ENCODE results near the gene OTOR.

The OTOR gene

GRCh38 chr20:16711661-16712258 is 36.4 kb upstream of the OTOR start:
- H3K4ac ChIP-seq (ENCODE audit: low read depth in 1 of 2, low read length in 2 of 2), result no peak overlapping the region
- no peaks in the 10 kb centered on the region for H3K9me3 ChIP-seq (ENCODE audit: control insufficient read depth, low read length)
- no peak overlapping the region for H3K18ac ChIP-seq (ENCODE audit: low read depth in 1 of 2, low read length in 2 of 2)
- H4K91ac ChIP-seq (ENCODE audit: low read length), result no peak overlapping the region
- H3K4me1 ChIP-seq (ENCODE audit: control insufficient read depth, insufficient read depth, low read depth, low read length), result no peaks in the 10 kb centered on the region
- no peak overlapping the region for H3K4me3 ChIP-seq (ENCODE audit: insufficient read depth in 1 of 2, low read depth in 1 of 2, low read length in 2 of 2)
- H3K79me1 ChIP-seq (replicated peaks; ENCODE audit: low read length, poor library complexity, severe bottlenecking), result no peaks in the 10 kb centered on the region
- H3K27ac ChIP-seq (ENCODE audit: low read length, poor library complexity, severe bottlenecking), result no peak overlapping the region
- no peak overlapping the region for H2AK5ac ChIP-seq (ENCODE audit: low read length, severe bottlenecking)
- H3K23ac ChIP-seq (ENCODE audit: low read length in 2 of 2), result no peak overlapping the region
- no peak overlapping the region for H3K4me2 ChIP-seq (ENCODE audit: low read length, poor library complexity, severe bottlenecking)
- no peak for DNase-seq
- no peak overlapping the region for H2AFZ ChIP-seq (ENCODE audit: low read depth, low read length)
- no peak overlapping the region for H4K8ac ChIP-seq (ENCODE audit: low read length)
- H3K14ac ChIP-seq (ENCODE audit: low read length in 2 of 2), result no peak overlapping the region
- no peak overlapping the region for H2BK15ac ChIP-seq (ENCODE audit: low read depth, poor library complexity, severe bottlenecking)
- H2BK5ac ChIP-seq (ENCODE audit: low read depth, low read length, poor library complexity, severe bottlenecking), result no peak overlapping the region
- 85% methylated on average over 3 of the region's 4 CpGs for WGBS
- no peaks in the 10 kb centered on the region for H3K36me3 ChIP-seq (ENCODE audit: control insufficient read depth in 1 of 2, insufficient read depth in 2 of 2, low read depth in 1 of 2, low read length in 2 of 2)
- no peak overlapping the region for H2BK12ac ChIP-seq (ENCODE audit: low read length in 2 of 2)
- H3K27me3 ChIP-seq (ENCODE audit: control insufficient read depth in 1 of 2, insufficient read depth in 1 of 2, low read length in 2 of 2), result peaks cover 15 to 17% of the 10 kb centered on the region in 2 experiments
- no peak overlapping the region for H3K9ac ChIP-seq (ENCODE audit: low read length)
- H2BK120ac ChIP-seq (ENCODE audit: low read depth, low read length), result no peak overlapping the region

- Histone ChIP-seq H3K9ac (ENCODE audit: low read length) (no peak overlapping the region), H3K79me1 (replicated peaks; ENCODE audit: low read length, poor library complexity, severe bottlenecking) (no peaks in the 10 kb centered on the region), H3K27me3 (ENCODE audit: control insufficient read depth in 1 of 2, insufficient read depth in 1 of 2, low read length in 2 of 2) (peaks cover 15 to 17% of the 10 kb centered on the region in 2 experiments), H3K18ac (ENCODE audit: low read depth in 1 of 2, low read length in 2 of 2) (no peak overlapping the region), H3K9me3 (ENCODE audit: control insufficient read depth, low read length) (no peaks in the 10 kb centered on the region), H3K14ac (ENCODE audit: low read length in 2 of 2) (no peak overlapping the region), H3K36me3 (ENCODE audit: control insufficient read depth in 1 of 2, insufficient read depth in 2 of 2, low read depth in 1 of 2, low read length in 2 of 2) (no peaks in the 10 kb centered on the region), H3K23ac (ENCODE audit: low read length in 2 of 2) (no peak overlapping the region), H3K4me2 (ENCODE audit: low read length, poor library complexity, severe bottlenecking) (no peak overlapping the region), H2AFZ (ENCODE audit: low read depth, low read length) (no peak overlapping the region), H4K8ac (ENCODE audit: low read length) (no peak overlapping the region), H3K4me1 (ENCODE audit: control insufficient read depth, insufficient read depth, low read depth, low read length) (no peaks in the 10 kb centered on the region), H4K91ac (ENCODE audit: low read length) (no peak overlapping the region), H2BK15ac (ENCODE audit: low read depth, poor library complexity, severe bottlenecking) (no peak overlapping the region), H3K4me3 (ENCODE audit: insufficient read depth in 1 of 2, low read depth in 1 of 2, low read length in 2 of 2) (no peak overlapping the region), H2AK5ac (ENCODE audit: low read length, severe bottlenecking) (no peak overlapping the region), H2BK120ac (ENCODE audit: low read depth, low read length) (no peak overlapping the region), H3K4ac (ENCODE audit: low read depth in 1 of 2, low read length in 2 of 2) (no peak overlapping the region), H2BK5ac (ENCODE audit: low read depth, low read length, poor library complexity, severe bottlenecking) (no peak overlapping the region), H2BK12ac (ENCODE audit: low read length in 2 of 2) (no peak overlapping the region), H3K27ac (ENCODE audit: low read length, poor library complexity, severe bottlenecking) (no peak overlapping the region)
- 73% methylated on average over 5 of the region's 6 CpGs for WGBS
- no peak for DNase-seq
These were observed 35.6 kb upstream of the OTOR start for GRCh38 chr20:16712511-16712947.

- no peak overlapping the region for H3K4ac ChIP-seq (ENCODE audit: low read depth in 1 of 2, low read length in 2 of 2)
- no peak overlapping the region for H2BK120ac ChIP-seq (ENCODE audit: low read depth, low read length)
- no peak overlapping the region for H3K27ac ChIP-seq (ENCODE audit: low read length, poor library complexity, severe bottlenecking)
- no peak overlapping the region for H3K14ac ChIP-seq (ENCODE audit: low read length in 2 of 2)
- no peak overlapping the region for H3K4me3 ChIP-seq (ENCODE audit: insufficient read depth in 1 of 2, low read depth in 1 of 2, low read length in 2 of 2)
- H4K91ac ChIP-seq (ENCODE audit: low read length), result no peak overlapping the region
- H3K9ac ChIP-seq (ENCODE audit: low read length), result no peak overlapping the region
- no peak overlapping the region for H2AFZ ChIP-seq (ENCODE audit: low read depth, low read length)
- H2AK5ac ChIP-seq (ENCODE audit: low read length, severe bottlenecking), result no peak overlapping the region
- H2BK12ac ChIP-seq (ENCODE audit: low read length in 2 of 2), result no peak overlapping the region
- no peak overlapping the region for H2BK5ac ChIP-seq (ENCODE audit: low read depth, low read length, poor library complexity, severe bottlenecking)
- no peak overlapping the region for H3K23ac ChIP-seq (ENCODE audit: low read length in 2 of 2)
- H3K18ac ChIP-seq (ENCODE audit: low read depth in 1 of 2, low read length in 2 of 2), result no peak overlapping the region
- no peaks in the 10 kb centered on the region for H3K4me1 ChIP-seq (ENCODE audit: control insufficient read depth, insufficient read depth, low read depth, low read length)
- no peak for DNase-seq
- H2BK15ac ChIP-seq (ENCODE audit: low read depth, poor library complexity, severe bottlenecking), result no peak overlapping the region
- H3K4me2 ChIP-seq (ENCODE audit: low read length, poor library complexity, severe bottlenecking), result no peak overlapping the region
- H3K36me3 ChIP-seq (ENCODE audit: control insufficient read depth in 1 of 2, insufficient read depth in 2 of 2, low read depth in 1 of 2, low read length in 2 of 2), result no peaks in the 10 kb centered on the region
- no peaks in the 10 kb centered on the region for H3K9me3 ChIP-seq (ENCODE audit: control insufficient read depth, low read length)
- no peaks in the 10 kb centered on the region for H3K79me1 ChIP-seq (replicated peaks; ENCODE audit: low read length, poor library complexity, severe bottlenecking)
- H3K27me3 ChIP-seq (ENCODE audit: control insufficient read depth in 1 of 2, insufficient read depth in 1 of 2, low read length in 2 of 2), result peaks cover 15 to 17% of the 10 kb centered on the region in 2 experiments
- H4K8ac ChIP-seq (ENCODE audit: low read length), result no peak overlapping the region
These were observed 35.1 kb upstream of the OTOR start for GRCh38 chr20:16713066-16713465.

DNA sequence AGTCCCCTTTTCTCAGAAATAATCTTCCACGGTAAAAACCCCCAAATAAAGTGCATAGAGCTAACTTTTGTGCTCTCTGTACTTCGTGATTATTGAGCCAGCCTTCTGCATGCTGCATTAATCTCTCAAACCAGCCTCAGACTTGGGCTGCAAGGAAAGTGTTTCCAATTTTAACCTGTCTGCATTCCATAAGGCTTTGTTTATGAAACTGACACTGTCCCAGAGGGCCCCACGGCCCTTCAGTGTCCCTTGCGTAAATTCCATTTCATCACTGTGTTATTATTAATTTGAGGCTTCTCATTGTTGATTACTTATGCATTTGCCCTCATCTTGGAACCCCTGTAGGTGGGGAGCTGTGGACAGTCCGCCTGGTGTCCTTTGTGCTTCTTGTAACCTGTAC is 33.9 kb upstream of the OTOR start:
- Histone ChIP-seq H4K8ac (ENCODE audit: low read length) (no peak overlapping the region), H3K4me1 (ENCODE audit: control insufficient read depth, insufficient read depth, low read depth, low read length) (no peaks in the 10 kb centered on the region)

More for the DNA sequence above, 33.9 kb upstream of the OTOR start:
- H2BK15ac ChIP-seq (ENCODE audit: low read depth, poor library complexity, severe bottlenecking), result no peak overlapping the region
- H3K36me3 ChIP-seq (ENCODE audit: control insufficient read depth in 1 of 2, insufficient read depth in 2 of 2, low read depth in 1 of 2, low read length in 2 of 2), result no peaks in the 10 kb centered on the region
- H3K79me1 ChIP-seq (replicated peaks; ENCODE audit: low read length, poor library complexity, severe bottlenecking), result no peaks in the 10 kb centered on the region
- no peak overlapping the region for H3K4me2 ChIP-seq (ENCODE audit: low read length, poor library complexity, severe bottlenecking)
- H3K4me3 ChIP-seq (ENCODE audit: insufficient read depth in 1 of 2, low read depth in 1 of 2, low read length in 2 of 2), result no peak overlapping the region
- H3K27me3 ChIP-seq (ENCODE audit: control insufficient read depth in 1 of 2, insufficient read depth in 1 of 2, low read length in 2 of 2), result peaks cover 18 to 21% of the 10 kb centered on the region in 2 experiments
- no peak overlapping the region for H4K91ac ChIP-seq (ENCODE audit: low read length)
- no peak overlapping the region for H2AK5ac ChIP-seq (ENCODE audit: low read length, severe bottlenecking)
- H2BK5ac ChIP-seq (ENCODE audit: low read depth, low read length, poor library complexity, severe bottlenecking), result no peak overlapping the region
- no peaks in the 10 kb centered on the region for H3K9me3 ChIP-seq (ENCODE audit: control insufficient read depth, low read length)
- H3K23ac ChIP-seq (ENCODE audit: low read length in 2 of 2), result no peak overlapping the region
- no peak overlapping the region for H2AFZ ChIP-seq (ENCODE audit: low read depth, low read length)
- no peak overlapping the region for H3K4ac ChIP-seq (ENCODE audit: low read depth in 1 of 2, low read length in 2 of 2)
- no peak overlapping the region for H3K14ac ChIP-seq (ENCODE audit: low read length in 2 of 2)
- H3K9ac ChIP-seq (ENCODE audit: low read length), result no peak overlapping the region
- WGBS, result 60% methylated on average over 3 of the region's 5 CpGs
- no peak overlapping the region for H2BK12ac ChIP-seq (ENCODE audit: low read length in 2 of 2)
- no peak for DNase-seq
- H2BK120ac ChIP-seq (ENCODE audit: low read depth, low read length), result no peak overlapping the region
- no peak overlapping the region for H3K18ac ChIP-seq (ENCODE audit: low read depth in 1 of 2, low read length in 2 of 2)
- no peak overlapping the region for H3K27ac ChIP-seq (ENCODE audit: low read length, poor library complexity, severe bottlenecking)

All from mesenchymal stem cell (in vitro differentiated cells and primary cell).